ENCODE data around the gene HTR4. TPM values are rescaled to one million over a fixed set of nuclear protein-coding genes. Genes with fewer than 3 reads are reported as not detected.

HTR4 gene
- total RNA-seq, 4 donors from 2014 or later, result not detected

DNA sequence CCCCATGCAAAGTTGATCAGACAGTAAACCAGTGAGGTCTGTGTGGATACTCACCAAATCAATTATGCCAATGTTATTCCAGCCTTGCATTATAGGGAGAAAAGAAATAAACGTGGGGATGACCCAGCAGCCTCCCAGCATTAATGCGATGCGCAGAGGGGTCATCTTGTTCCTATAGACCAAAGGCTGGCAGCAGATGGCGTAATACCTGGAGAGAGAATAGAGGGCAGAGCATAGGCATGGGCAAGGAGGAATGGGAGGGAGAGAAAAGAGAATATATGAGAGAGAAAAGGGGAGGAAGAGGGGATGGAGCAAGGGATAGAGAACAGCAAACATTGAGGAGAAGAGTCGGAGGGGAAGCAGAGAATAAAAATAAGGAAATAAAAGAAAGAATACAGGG is 131.2 kb downstream of the HTR4 start:
- ATAC-seq (ENCODE audit: low FRiP score), result no peak
- DNase-seq (ENCODE audit: low spot score), result no peak
- no peak for TF ChIP-seq CTCF (IDR thresholded peaks at IDR 0.05)

DNA sequence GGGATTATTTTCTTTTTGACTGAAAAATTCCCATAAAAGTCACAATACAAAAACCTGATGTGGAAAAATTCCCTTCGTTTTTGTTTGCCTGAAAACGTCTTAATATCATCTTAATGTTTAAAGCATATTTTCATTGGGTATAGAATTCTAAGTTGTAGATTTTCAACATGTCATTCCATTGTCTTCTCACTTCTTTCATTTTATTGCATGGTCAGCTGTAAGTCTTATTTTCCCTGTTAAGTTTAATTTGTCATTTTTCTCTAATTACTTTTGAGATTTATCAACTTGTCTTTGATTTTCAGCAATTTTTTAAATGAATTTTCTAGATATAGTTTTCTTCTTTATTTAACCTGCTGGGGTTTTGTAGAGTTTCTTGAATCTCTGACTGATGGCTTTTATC is 138.9 kb downstream of the HTR4 start:
- DNase-seq (ENCODE audit: low spot score) (no peak), ATAC-seq (ENCODE audit: low FRiP score) (no peak)
- no peak for TF ChIP-seq CTCF (IDR thresholded peaks at IDR 0.05)

DNA sequence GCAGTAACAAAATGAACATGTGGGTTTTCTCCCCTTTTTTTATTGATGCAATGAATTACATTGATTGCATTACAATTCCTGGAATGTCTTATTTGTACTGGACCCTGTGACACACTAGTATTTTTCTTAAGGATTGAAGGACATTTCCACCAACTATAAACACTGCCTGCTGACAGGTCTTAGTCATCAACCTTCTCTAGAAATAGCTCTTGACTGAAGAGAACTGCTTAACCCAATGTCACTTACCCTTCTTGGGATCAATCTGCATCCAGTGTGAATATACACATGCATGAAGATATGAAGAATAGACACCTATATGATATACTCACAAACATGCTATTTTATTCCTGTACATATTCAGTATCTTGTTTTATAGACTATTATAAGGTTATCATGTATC is 140.0 kb downstream of the HTR4 start:
- ATAC-seq (ENCODE audit: low FRiP score) (no peak), DNase-seq (ENCODE audit: low spot score) (no peak)
- no peak for TF ChIP-seq CTCF (IDR thresholded peaks at IDR 0.05)

DNA sequence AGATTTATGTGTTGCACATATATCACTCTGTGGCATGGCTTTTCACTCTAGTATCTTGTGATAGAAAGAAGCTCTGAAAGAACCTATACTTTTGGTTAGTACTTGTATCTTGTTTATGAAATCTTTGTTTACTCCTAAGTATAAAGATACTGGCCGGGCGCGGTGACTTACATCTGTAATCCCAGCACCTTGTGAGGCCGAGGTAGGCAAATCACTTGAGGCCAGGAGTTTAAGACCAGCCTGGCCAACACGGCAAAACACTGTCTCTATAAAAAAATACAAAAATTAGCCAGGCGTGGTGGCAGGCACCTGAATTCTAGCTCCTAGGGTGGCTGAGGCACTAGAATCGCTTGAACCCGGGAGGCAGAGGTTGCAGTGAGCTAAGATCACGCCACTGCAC is 141.8 kb downstream of the HTR4 start:
- ATAC-seq (ENCODE audit: low FRiP score) (no peak), DNase-seq (ENCODE audit: low spot score) (no peak)

GRCh38 chr5:148511810-148512347 is 142.4 kb downstream of the HTR4 start:
- no peak for DNase-seq (ENCODE audit: low spot score)
- ATAC-seq (ENCODE audit: low FRiP score), result no peak
- TF ChIP-seq CTCF (IDR thresholded peaks at IDR 0.05), result no peak

More for the DNA sequence above, 141.8 kb downstream of the HTR4 start:
- no peak for TF ChIP-seq CTCF (IDR thresholded peaks at IDR 0.05)

- DNase-seq (ENCODE audit: low spot score), result no peak
- no peak for TF ChIP-seq CTCF (IDR thresholded peaks at IDR 0.05)
- ATAC-seq (ENCODE audit: low FRiP score), result no peak
Measured at GRCh38 chr5:148509893-148510292, 144.4 kb downstream of the HTR4 start.

DNA sequence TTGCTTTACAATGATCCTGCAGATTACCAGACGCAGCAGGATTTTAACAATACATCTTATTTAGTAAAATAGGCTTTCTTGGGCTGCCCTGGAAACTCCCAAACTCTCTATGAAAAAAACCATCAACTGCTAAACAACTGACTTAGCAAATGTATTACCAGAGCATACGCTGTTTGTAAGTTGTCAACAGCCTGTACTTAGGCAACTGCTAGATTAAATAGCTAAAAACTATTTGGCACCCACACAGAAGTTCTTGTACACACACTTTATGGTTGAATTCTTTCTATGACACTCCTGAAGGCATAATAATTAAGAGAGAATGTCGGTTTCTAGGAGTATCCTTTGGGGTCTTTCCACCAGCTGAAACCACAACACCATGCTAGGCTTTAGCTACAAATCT is 146.7 kb downstream of the HTR4 start:
- DNase-seq (ENCODE audit: low spot score) (no peak), ATAC-seq (ENCODE audit: low FRiP score) (no peak)
- TF ChIP-seq CTCF (IDR thresholded peaks at IDR 0.05), result no peak

Measured in omental fat pad (tissue), 4 donors.